Gastroesophageal sphincter (tissue), 3 donors: ENCODE measurements around the gene PPP3CA.

Experiments
- CTCF ChIP-seq, 4 experiments: fragments of 200-600 bp in 2 of 4; fragments of 450-650 bp in 2 of 4; sonication (generic) in 1 of 4; IDR thresholded peaks; one replicate each; pipeline ENCODE4 v1.5.1; 2017 to 2019; ENCODE audit warnings: antibody characterized with exemption in 4 of 4, mild to moderate bottlenecking in 2 of 4, moderate library complexity in 2 of 4
- POLR2A ChIP-seq, 2 donors: fragments of 450-650 bp; IDR thresholded peaks; one replicate each; pipeline ENCODE4 v1.6.1; 2017; ENCODE audit warnings: antibody characterized with exemption in 2 of 2, mild to moderate bottlenecking in 2 of 2, moderate library complexity in 1 of 2
- POLR2AphosphoS5 ChIP-seq: sonication (generic); formaldehyde crosslinking; IDR thresholded peaks from one replicate; pipeline ENCODE4 v1.6.1; 2017; ENCODE audit warnings: antibody characterized with exemption

GRCh38 chr4:101286663-101287062, 60.7 kb downstream of the PPP3CA start:
- TF ChIP-seq CTCF (IDR thresholded peaks at IDR 0.05), result no peak
- TF ChIP-seq POLR2AphosphoS5, result no peak
- no peak for TF ChIP-seq POLR2A (IDR thresholded peaks at IDR 0.05)
